Activated T-cell treated with anti-CD3 and anti-CD28 coated beads, Interleukin-2, amount 50 U/mL, for 48 hours (primary cell): ENCODE results near the gene CCNQ.

Source experiments
- DNase-seq, 2 experiments: peaks; one replicate each; pipeline ENCODE4 v3.0.0-alpha.2; 2020

CCNQ gene

DNA sequence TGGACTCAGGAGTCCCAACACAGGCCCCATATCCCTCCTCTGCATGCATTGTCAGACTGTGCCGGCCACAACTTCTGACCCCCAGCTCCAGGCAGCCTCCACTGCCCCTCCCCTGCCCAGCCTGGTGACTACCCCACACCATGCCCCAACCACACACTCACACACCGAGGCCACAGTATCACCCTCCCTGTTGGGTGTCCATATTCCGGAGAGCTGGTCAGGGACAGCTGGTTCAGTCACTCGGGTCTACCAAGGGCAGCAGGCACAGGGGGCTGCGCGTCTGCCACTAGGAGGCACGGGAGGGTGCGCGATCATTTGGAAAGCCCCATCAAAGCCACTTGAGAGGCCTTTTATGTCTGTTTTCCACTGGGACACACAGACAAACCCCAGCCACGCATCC lies 26.3 kb downstream of the CCNQ start:
- DNase-seq: no peak

DNA sequence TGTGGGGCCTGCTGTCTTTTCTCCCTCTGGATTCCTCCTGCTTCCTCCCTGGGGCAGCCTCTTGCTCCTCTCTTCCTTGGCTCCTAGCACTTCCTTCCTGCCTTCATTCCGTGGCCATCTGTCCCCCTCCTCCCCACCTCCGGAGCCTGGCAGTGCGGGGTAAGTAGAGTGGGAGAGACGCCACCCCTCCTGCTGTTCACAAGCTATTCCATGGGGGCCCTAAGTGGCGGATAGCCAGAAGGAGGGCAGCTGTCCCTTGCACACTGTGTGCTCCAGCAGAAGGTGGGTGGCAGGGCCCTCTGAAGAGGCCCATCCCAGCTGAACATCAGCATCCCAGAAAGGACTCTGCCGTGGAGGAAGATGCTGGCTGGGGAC lies 27.4 kb downstream of the CCNQ start:
- no peak for DNase-seq

GRCh38 chrX:153569475-153569874 lies 29.5 kb downstream of the CCNQ start:
- no peak for DNase-seq

DNA sequence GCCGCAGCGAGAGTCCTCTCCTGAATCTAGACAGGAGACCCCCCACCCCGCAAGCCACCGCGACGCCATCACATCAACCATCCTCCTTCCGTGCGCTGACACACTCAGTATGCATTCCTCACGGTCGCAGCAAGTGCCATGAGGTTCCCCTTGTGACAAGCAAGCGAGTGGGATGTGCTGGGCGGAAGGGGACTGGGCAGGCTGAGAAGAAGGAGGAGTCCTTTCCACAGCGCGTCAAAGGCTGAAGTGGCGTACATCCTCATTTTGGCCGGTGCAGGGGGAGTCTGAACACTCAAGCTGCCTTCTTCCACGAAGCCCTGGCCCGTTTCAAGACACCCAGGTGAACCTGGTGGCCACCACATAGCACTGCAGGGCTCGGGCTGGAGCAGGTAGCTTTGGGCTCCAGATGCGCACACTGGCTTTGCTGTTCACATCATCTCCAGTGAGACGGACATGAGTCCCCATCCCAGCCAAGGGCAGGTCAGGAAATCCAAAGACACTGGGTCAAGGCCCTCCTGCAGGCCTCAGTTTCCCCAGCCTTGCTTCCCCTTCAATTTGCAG lies 30.4 kb downstream of the CCNQ start:
- DNase-seq: no peak

DNA sequence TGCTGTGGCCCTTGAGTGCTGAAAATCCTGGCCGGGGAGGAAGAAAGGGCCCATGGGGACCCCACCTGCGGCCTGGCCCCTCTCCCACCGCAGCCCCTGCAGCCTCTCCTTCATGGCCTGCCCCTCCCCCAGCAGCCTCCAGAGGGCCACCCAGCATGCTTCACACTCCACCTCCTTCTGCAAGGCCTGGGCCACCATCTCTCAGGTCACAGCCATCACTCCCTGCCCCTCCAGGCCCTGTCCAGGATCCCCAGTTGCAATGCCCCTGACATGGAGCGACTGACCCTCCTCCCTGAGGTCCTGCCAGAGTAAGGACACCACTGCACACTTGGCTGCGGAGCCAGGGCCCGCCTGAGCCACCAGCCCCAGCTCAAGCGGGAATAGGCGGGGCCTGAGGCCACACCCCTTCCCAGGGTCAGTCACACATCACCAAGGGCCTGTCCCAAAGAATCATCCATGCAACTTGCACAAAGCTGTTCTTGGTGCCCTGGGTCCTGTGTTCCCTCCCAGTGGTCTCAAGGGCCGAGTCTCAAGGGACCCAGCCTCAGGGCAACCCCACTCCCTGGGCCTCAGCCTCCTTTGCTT lies 32.9 kb downstream of the CCNQ start:
- DNase-seq: no peak

GRCh38 chrX:153564047-153564606 lies 34.8 kb downstream of the CCNQ start:
- DNase-seq: no peak

- no peak for DNase-seq
Observed at GRCh38 chrX:153562546-153562945, 36.4 kb downstream of the CCNQ start.

DNA sequence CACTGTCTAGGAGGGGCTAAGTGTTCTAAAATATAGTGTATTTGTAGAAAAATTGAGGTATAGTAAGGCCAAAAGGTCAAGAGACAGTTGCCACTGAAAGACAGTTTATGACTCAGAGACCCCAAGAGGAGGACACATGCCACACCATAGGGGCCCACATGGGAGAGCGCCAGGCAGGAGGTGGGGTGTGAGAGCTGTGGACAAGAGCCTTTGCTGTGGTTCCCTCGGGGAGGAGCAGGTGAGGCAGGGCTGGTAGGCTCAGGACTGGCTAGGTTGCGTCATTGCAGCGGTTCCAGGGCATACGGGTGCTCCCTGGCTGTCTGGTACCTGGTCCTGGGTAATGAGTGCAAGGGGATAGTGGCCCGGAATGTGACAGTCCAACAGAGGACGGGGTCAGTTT lies 37.6 kb downstream of the CCNQ start:
- no peak for DNase-seq

- no peak for DNase-seq
Observed at GRCh38 chrX:153560466-153560865, 38.5 kb downstream of the CCNQ start.

DNA sequence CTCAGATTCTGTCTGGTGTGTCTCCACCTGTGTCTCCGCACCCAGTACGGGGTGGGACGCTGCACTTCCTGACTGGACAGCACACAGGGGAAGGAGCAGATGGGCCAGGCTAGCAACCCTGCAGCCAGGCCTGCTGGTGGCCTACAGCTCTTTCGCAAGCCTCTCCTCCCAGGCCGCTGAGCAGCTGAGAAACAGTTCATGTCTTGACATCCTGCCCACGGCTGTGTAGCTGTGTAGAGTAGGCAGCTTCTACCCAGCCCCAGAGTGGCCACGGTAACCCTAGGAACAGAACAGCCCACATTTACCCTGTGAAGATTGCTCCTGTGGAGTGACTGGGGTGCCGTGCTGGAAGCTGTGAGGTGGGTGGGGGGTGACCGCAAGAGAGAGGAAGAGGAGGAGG lies 38.9 kb downstream of the CCNQ start:
- no peak for DNase-seq

DNA sequence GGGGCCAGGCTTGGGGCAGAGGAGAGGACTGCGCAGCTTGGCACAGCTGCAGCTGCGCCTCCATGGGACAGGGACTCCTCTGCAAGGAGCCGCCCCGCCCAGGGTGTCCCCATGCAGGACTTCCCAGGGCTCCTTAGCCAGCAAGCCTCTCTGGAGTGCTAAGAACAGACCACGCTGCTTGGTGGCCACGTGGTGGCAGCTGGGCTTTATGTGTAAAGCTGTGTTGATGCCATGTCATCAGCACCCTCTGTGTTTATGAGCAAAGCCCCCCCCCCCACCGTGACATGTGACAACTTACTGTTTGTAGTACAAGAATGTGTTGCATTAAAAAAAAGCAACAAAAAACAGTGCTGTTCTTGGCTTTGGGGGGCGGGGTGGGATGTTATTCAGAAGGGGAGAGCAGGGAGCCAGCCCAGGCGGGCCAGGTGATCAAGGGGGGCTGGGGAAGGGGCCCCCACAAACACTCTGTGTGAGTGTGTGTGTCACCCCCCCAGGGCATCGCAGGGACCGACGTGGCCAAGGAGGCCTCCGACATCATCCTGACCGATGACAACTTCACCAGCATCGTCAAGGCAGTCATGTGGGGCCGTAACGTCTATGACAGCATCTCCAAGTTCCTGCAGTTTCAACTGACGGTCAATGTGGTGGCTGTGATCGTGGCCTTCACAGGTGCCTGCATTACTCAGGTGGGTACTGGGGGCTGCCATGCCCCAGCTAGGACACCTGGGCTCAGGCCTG lies 41.2 kb downstream of the CCNQ start:
- no peak for DNase-seq

DNA sequence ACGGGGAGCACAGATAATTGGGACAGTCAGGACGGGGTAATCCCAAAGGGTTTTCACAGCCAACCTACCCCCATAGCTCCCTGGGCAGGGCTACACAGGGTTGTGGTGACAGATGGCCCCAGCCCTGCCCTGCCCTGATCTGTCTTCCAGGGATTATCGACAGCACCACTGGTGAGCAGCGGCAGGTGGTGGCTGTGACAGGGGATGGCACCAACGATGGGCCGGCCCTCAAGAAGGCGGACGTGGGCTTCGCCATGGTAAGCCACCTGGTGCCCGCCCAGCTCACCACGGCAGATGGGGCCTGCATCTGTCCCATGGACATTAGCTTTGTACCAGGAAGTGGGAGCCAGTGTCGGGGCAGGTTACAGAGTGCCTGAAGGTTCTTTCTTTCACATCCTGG lies 42.2 kb downstream of the CCNQ start:
- no peak for DNase-seq

- DNase-seq: peak; percentile 75 to 78
Observed at GRCh38 chrX:153554519-153555167, 44.3 kb downstream of the CCNQ start.

DNA sequence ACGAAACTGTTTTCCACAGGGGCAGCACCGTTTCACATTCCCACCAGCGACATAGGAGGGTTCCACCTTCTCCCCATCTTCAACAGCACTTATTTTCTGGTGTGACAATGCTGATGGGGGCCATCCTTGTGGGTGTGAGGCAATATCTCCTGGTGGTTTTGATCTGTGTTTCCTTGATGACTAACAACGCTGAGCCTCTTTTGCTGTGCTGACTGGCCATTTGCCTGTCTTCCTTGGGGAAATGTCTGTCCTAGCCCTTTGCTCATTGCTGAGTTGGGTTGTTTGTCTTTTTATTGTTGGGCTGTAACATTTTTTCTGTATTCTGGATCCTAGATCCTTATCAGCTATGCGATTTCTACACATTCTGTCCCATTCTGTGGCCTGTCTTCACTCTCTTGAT lies 47.8 kb downstream of the CCNQ start:
- no peak for DNase-seq

DNA sequence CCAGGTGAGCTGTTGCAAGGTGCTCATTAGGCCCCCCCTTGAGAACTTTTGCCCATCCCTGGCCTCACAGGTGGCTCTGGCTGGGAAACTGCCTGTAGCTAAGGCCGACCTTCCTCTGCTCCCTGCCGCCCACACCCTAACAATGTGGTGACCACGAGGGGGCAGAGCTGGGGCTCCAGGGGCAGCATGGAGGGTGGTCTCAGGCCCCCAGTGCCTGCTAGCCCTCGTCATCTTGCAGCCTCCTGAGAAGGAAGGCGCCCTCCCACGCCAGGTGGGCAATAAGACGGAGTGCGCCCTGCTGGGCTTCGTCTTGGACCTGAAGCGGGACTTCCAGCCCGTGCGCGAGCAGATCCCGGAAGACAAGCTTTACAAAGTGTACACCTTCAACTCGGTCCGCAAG lies 49.1 kb downstream of the CCNQ start:
- no peak for DNase-seq

GRCh38 chrX:153549231-153549630 lies 49.7 kb downstream of the CCNQ start:
- DNase-seq: no peak

- no peak for DNase-seq
Observed at GRCh38 chrX:153547195-153547594, 51.7 kb downstream of the CCNQ start.

DNA sequence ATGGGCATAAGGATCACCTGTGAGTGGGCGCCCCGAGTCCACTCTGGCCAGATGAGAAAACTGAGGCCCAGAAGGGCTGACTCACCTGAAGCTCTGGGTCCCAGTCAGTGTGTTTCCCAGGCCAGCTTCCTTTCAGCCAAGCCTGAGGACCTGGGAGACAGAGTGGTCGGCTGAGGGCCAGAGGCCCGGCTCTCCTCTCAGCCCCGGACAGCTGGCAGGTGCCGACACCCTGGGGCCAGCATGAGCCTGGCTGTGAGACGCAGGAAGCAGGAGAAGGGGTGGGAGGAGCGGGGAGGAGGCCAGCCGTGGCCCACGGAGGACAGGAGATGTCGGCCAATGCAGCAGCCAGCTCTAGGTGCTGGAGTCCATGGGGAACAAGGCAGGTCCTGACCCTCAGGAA lies 52.6 kb downstream of the CCNQ start:
- no peak for DNase-seq

GRCh38 chrX:153544727-153545126 lies 54.2 kb downstream of the CCNQ start:
- DNase-seq: no peak

DNA sequence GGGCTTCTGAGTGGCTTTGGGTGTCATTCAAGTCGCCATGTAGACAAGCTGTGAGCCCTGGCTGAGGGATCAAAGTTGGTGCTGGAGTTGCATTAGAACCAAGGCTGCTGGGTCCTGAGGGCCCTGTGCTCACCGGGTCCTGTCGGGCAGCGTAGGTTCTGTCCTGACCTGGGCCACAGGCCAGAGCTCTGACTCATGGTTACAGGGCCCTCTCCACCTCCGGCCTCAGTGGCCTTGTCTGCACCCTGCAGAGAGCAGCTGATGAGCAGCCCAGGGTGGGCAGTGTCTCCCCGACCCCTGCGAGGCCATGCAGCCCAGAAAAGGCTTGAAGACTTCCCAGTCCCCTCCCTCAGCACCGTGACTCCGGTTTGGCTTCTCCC lies 59.0 kb downstream of the CCNQ start:
- no peak for DNase-seq

DNA sequence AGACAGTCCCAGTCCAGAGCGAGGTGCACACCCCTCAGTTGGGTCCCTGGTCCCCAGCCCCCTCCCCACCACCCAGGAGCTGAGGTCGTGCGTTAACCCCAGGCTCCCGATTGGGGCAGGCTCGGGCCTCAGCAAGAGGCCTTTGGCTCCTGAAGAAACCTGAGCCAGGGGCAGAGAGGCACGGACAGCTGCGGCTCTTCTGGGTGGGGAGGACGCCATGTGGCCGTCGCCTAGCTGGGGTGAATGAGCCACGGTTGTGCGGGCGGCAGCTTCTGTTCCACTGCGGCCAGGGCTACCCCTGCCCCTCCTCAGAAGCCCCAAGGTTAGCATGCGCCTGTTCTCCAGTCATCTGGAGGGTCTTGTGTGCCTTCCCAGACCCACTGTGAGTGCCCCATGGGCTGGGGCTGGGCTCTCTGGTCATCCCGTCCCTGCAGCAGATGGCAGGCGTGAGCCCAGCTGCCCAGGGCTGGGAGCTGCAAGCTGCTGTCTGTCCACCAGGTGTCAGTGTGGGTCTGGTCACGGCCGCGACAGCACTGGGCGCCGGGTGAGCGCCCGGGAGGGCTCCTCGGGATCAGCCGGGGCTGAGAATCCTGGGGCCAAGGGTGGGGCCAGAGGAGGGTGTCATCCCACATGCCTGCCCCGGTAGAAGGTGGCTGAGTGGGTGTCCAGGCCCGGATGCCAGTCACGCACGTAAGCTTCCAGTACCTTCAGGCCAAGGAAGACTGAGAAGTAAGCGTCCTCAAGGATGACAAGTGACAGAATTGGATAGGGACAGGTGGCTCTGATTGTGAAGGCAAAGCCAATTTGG lies 59.6 kb downstream of the CCNQ start:
- peak; percentile 72 to 80 for DNase-seq

- DNase-seq: no peak
Observed at GRCh38 chrX:153538424-153538823, 60.5 kb downstream of the CCNQ start.
